SK-N-SH (cell line): ENCODE results near the gene SNX8. TPM values are rescaled to one million over a fixed set of nuclear protein-coding genes. Genes with fewer than 3 reads are reported as not detected.

ENCODE experiments used
- CTCF ChIA-PET: fragments of 300-600, 350-600 bp; formaldehyde crosslinking; extraction: SDS; loops from one replicate; lab custom pipeline; 2021; lab: Yijun Ruan, JAX
- POLR2A ChIA-PET: fragments of 350-600 bp; sonication (Branson Sonifier 250); formaldehyde crosslinking; extraction: SDS; loops from one replicate; lab custom pipeline; 2020; ENCODE audit warnings: antibody characterized with exemption, inconsistent platforms; lab: Yijun Ruan, JAX
- DNase-seq: peaks from one replicate; pipeline ENCODE4 v3.0.0; 2012
- H2AFZ ChIP-seq: fragments of 200-600 bp; sonication (generic); 2 replicates; pipeline ENCODE4 v1.8.1; 2016; ENCODE audit warnings: antibody characterized with exemption, mild to moderate bottlenecking, low read depth
- H3F3A ChIP-seq: fragments of 200-600 bp; sonication (generic); replicated peaks from 2 replicates; pipeline ENCODE3; 2016; ENCODE audit warnings: antibody characterized with exemption, mild to moderate bottlenecking; ENCODE audit not compliant: insufficient read depth
- H3K27ac ChIP-seq, 2 experiments: fragments of 200-500 bp in 1 of 2; fragments of 200-600 bp in 1 of 2; sonication (Bioruptor generic) in 1 of 2; sonication (generic), shearing (Covaris generic) in 1 of 2; 2 replicates each; pipeline versions ENCODE4 v1.5.1 to v1.6.1; 2014 to 2016; ENCODE audit warnings: low read depth in 2 of 2, inconsistent platforms in 1 of 2, low read length in 1 of 2, mild to moderate bottlenecking in 1 of 2, mixed read lengths in 1 of 2
- H3K27me3 ChIP-seq: fragments of 200-600 bp; sonication (generic), shearing (Covaris generic); 2 replicates; pipeline ENCODE4 v1.6.1; 2016; ENCODE audit warnings: mixed run types; ENCODE audit not compliant: insufficient read depth
- H3K36me3 ChIP-seq, 2 experiments: fragments of 200-500 bp in 1 of 2; fragments of 200-600 bp in 1 of 2; sonication (Bioruptor generic) in 1 of 2; sonication (generic) in 1 of 2; replicated peaks in 1 of 2; 2 replicates each; pipeline versions ENCODE3 to v1.5.1; 2014 to 2016; ENCODE audit warnings: low read length in 1 of 2, mild to moderate bottlenecking in 1 of 2; ENCODE audit not compliant: insufficient read depth in 2 of 2, control insufficient read depth in 1 of 2
- H3K4me1 ChIP-seq, 2 experiments: fragments of 200-500 bp in 1 of 2; fragments of 200-600 bp in 1 of 2; sonication (Bioruptor generic) in 1 of 2; sonication (generic), shearing (Covaris generic) in 1 of 2; 2 replicates each; pipeline versions ENCODE4 v1.5.1 to v1.6.1; 2014 to 2016; ENCODE audit warnings: low read depth in 1 of 2, low read length in 1 of 2, mixed run types in 1 of 2; ENCODE audit not compliant: insufficient read depth in 2 of 2, control insufficient read depth in 1 of 2
- H3K4me2 ChIP-seq: fragments of 200-600 bp; sonication (generic), shearing (Covaris generic); 2 replicates; pipeline ENCODE4 v1.6.1; 2017; ENCODE audit warnings: mixed run types
- H3K4me3 ChIP-seq, 2 experiments: fragments of 200-500 bp in 1 of 2; fragments of 200-600 bp in 1 of 2; sonication (Bioruptor generic) in 1 of 2; sonication (generic), shearing (Covaris generic) in 1 of 2; 2 replicates each; pipeline versions ENCODE4 v1.5.1 to v1.8.1; 2014 to 2016; ENCODE audit warnings: low read depth in 2 of 2, inconsistent platforms in 1 of 2, low read length in 1 of 2, mild to moderate bottlenecking in 1 of 2, mixed read lengths in 1 of 2, moderate library complexity in 1 of 2
- H3K79me2 ChIP-seq: fragments of 200-600 bp; sonication (generic); 2 replicates; pipeline ENCODE4 v1.8.1; 2017; ENCODE audit warnings: mild to moderate bottlenecking; ENCODE audit not compliant: insufficient read depth
- H3K9ac ChIP-seq: fragments of 200-600 bp; sonication (generic); 2 replicates; pipeline ENCODE4 v1.6.1; 2017; ENCODE audit warnings: mixed run types
- H3K9me2 ChIP-seq: fragments of 200-600 bp; sonication (generic); 2 replicates; pipeline ENCODE4 v1.6.1; 2017; ENCODE audit warnings: mixed run types
- H3K9me3 ChIP-seq: fragments of 200-600 bp; sonication (generic); 2 replicates; pipeline ENCODE4 v1.6.1; 2017; ENCODE audit warnings: mixed run types, mild to moderate bottlenecking, moderate library complexity
- H4K20me1 ChIP-seq: fragments of 200-600 bp; sonication (generic); 2 replicates; pipeline ENCODE4 v1.6.1; 2017; ENCODE audit warnings: mild to moderate bottlenecking, mixed run types; ENCODE audit not compliant: insufficient read depth
- CHD2 ChIP-seq: fragments of 150-350 bp; IDR thresholded peaks from 2 replicates; pipeline ENCODE4 v1.6.1; 2018; ENCODE audit warnings: low read length; ENCODE audit not compliant: partially characterized antibody
- ELF1 ChIP-seq: IDR thresholded peaks from 2 replicates; pipeline ENCODE4 v1.4.0; 2012
- JUND ChIP-seq: IDR thresholded peaks from 2 replicates; pipeline ENCODE4 v1.4.0; 2012
- MEF2A ChIP-seq: IDR thresholded peaks from 2 replicates; pipeline ENCODE4 v1.4.0; 2012; ENCODE audit warnings: low read depth, borderline replicate concordance
- NRF1 ChIP-seq: IDR thresholded peaks from 2 replicates; pipeline ENCODE4 v1.6.1; 2012; ENCODE audit warnings: low read depth, mild to moderate bottlenecking, low read length
- RXRA ChIP-seq: IDR thresholded peaks from 2 replicates; pipeline ENCODE4 v1.4.0; 2012; ENCODE audit warnings: low read depth, mild to moderate bottlenecking, borderline replicate concordance
- YY1 ChIP-seq: IDR thresholded peaks from 2 replicates; pipeline ENCODE4 v1.4.0; 2012; ENCODE audit warnings: low read depth, mild to moderate bottlenecking
- WGBS: methylation state at CpG from one replicate; pipeline ENCODE4 v1.1.6; 2017; ENCODE audit warnings: low lambda C conversion rate; 5-methylcytosine and 5-hydroxymethylcytosine counted together
- polyA plus RNA-seq, 3 experiments: library from polyadenylated mRNA; depleted of rRNA; stranded (reverse); fragments of >200 nt; gene quantifications; 2 replicates each; pipeline ENCODE4 v1.2.3, GENCODE V29; 2012
- TF ChIP-seq, protein P1 (sequence below): IDR thresholded peaks from 2 replicates; pipeline ENCODE4 v1.4.0; 2012; ENCODE audit warnings: low read depth, borderline replicate concordance
- TF ChIP-seq, protein P2 (sequence below): IDR thresholded peaks from 2 replicates; pipeline ENCODE4 v1.6.1; 2012; ENCODE audit warnings: mild to moderate bottlenecking, low read depth, low read length, moderate library complexity
- TF ChIP-seq, protein P3 (sequence below): IDR thresholded peaks from 2 replicates; pipeline ENCODE4 v1.4.0; 2012; ENCODE audit warnings: low read depth, borderline replicate concordance
- TF ChIP-seq, protein P4 (sequence below): fragments of 150-350 bp; IDR thresholded peaks from 2 replicates; pipeline ENCODE4 v1.6.1; 2017; ENCODE audit warnings: antibody characterized with exemption, low read length, low read depth, borderline replicate concordance

Gene SNX8
- polyA plus RNA-seq, 1 of the 3 experiments (the other 2 are of a cell fraction) = 20.6 TPM

DNA sequence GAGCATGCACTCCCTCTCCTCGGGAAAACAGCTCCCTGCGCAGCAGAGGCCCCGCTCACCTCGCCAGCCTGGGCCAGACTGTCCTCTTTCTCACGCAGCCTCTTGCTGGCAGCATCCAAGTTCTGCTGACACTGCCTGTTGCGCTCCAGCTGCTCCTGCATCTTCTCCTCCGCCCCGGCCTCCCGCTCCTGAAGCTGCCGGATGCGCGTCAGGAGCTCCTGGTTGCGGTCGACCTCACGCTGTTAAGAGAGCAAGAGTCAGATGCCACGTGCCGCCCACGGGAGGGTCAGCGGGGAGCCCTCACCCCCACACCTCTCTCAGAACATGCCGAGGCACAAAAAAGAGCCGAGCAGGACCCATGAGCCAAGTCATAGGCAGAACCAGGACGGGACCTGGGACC lies 91.7 kb downstream of the SNX8 start:
- no peak overlapping the region for H3K4me3 ChIP-seq
- no peak overlapping the region for H2AFZ ChIP-seq
- no peaks in the 10 kb centered on the region for H3K9me2 ChIP-seq
- POLR2A ChIA-PET = no interaction called here
- no peaks in the 10 kb centered on the region for H3F3A ChIP-seq
- WGBS = 97% methylated on average over 20 of the region's 22 CpGs
- peaks cover 0 to under 1% of the 10 kb centered on the region in 2 experiments; a peak in 1 of 4 replicates for H3K4me1 ChIP-seq
- TF ChIP-seq CHD2 (no peak), JUND (no peak), MEF2A (no peak), YY1 (no peak)
- TF ChIP-seq, protein P1, sequence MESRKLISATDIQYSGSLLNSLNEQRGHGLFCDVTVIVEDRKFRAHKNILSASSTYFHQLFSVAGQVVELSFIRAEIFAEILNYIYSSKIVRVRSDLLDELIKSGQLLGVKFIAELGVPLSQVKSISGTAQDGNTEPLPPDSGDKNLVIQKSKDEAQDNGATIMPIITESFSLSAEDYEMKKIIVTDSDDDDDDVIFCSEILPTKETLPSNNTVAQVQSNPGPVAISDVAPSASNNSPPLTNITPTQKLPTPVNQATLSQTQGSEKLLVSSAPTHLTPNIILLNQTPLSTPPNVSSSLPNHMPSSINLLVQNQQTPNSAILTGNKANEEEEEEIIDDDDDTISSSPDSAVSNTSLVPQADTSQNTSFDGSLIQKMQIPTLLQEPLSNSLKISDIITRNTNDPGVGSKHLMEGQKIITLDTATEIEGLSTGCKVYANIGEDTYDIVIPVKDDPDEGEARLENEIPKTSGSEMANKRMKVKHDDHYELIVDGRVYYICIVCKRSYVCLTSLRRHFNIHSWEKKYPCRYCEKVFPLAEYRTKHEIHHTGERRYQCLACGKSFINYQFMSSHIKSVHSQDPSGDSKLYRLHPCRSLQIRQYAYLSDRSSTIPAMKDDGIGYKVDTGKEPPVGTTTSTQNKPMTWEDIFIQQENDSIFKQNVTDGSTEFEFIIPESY = no peak
- TF ChIP-seq, protein P2, sequence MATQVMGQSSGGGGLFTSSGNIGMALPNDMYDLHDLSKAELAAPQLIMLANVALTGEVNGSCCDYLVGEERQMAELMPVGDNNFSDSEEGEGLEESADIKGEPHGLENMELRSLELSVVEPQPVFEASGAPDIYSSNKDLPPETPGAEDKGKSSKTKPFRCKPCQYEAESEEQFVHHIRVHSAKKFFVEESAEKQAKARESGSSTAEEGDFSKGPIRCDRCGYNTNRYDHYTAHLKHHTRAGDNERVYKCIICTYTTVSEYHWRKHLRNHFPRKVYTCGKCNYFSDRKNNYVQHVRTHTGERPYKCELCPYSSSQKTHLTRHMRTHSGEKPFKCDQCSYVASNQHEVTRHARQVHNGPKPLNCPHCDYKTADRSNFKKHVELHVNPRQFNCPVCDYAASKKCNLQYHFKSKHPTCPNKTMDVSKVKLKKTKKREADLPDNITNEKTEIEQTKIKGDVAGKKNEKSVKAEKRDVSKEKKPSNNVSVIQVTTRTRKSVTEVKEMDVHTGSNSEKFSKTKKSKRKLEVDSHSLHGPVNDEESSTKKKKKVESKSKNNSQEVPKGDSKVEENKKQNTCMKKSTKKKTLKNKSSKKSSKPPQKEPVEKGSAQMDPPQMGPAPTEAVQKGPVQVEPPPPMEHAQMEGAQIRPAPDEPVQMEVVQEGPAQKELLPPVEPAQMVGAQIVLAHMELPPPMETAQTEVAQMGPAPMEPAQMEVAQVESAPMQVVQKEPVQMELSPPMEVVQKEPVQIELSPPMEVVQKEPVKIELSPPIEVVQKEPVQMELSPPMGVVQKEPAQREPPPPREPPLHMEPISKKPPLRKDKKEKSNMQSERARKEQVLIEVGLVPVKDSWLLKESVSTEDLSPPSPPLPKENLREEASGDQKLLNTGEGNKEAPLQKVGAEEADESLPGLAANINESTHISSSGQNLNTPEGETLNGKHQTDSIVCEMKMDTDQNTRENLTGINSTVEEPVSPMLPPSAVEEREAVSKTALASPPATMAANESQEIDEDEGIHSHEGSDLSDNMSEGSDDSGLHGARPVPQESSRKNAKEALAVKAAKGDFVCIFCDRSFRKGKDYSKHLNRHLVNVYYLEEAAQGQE = no peak
- TF ChIP-seq, protein P3, sequence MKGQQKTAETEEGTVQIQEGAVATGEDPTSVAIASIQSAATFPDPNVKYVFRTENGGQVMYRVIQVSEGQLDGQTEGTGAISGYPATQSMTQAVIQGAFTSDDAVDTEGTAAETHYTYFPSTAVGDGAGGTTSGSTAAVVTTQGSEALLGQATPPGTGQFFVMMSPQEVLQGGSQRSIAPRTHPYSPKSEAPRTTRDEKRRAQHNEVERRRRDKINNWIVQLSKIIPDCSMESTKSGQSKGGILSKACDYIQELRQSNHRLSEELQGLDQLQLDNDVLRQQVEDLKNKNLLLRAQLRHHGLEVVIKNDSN = no peak
- H3K36me3 ChIP-seq = peaks cover 28 to 53% of the 10 kb centered on the region in 2 experiments
- H3K27ac ChIP-seq = no peak overlapping the region
- no peak for DNase-seq
- peaks cover 42% of the 10 kb centered on the region; the same call in 1 of the 2 replicates for H3K79me2 ChIP-seq
- no peaks in the 10 kb centered on the region for H3K9me3 ChIP-seq
- no peaks in the 10 kb centered on the region for H3K27me3 ChIP-seq
- H3K9ac ChIP-seq = no peak overlapping the region
- peaks cover 15% of the 10 kb centered on the region; the same call in 1 of the 2 replicates for H4K20me1 ChIP-seq
- H3K4me2 ChIP-seq = no peak overlapping the region
- CTCF ChIA-PET = interaction anchor here (2.7 kb wide), 1 partner anchor 13 kb away, joined by 10 read pairs; no protein-coding TSS in a partner anchor

DNA sequence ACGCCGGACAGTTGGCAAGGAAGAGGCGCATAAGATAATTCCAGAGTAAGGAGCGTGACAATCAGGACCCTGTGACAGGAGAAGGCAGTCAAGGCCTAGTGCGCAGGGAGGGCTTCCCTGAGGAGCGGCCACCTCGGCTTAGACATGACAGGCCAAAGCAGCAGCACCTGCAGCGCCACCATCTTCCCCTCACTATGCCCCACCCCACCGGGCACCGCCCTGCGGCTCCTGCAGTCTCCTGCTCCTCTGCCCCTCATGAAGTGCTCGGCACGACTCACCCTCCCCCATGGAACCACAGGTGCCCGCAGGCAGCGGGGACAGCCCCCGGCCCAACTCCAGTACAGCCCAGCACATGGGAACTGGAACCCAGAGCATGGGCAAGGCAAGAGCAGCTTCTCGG lies 93.3 kb downstream of the SNX8 start:
- H2AFZ ChIP-seq = no peak overlapping the region
- H3K9ac ChIP-seq = no peak overlapping the region
- H3K79me2 ChIP-seq = peaks cover 26% of the 10 kb centered on the region; the same call in 1 of the 2 replicates
- no peaks in the 10 kb centered on the region for H3F3A ChIP-seq
- no peaks in the 10 kb centered on the region for H3K27me3 ChIP-seq
- H3K27ac ChIP-seq = no peak overlapping the region
- CTCF ChIA-PET = interaction anchor here (0.8 to 1.1 kb wide), 2 partner anchors 12 to 557 kb away, joined by 3 read pairs; no protein-coding TSS in a partner anchor
- H3K4me2 ChIP-seq = no peak overlapping the region
- 94% methylated on average over 17 of the region's 17 CpGs for WGBS
- no peak overlapping the region for H3K4me3 ChIP-seq
- POLR2A ChIA-PET = no interaction called here
- peaks cover 27 to 63% of the 10 kb centered on the region in 2 experiments for H3K36me3 ChIP-seq
- H4K20me1 ChIP-seq = peaks cover 12% of the 10 kb centered on the region; the same call in 1 of the 2 replicates
- no peaks in the 10 kb centered on the region for H3K4me1 ChIP-seq
- H3K9me2 ChIP-seq = no peaks in the 10 kb centered on the region
- no peak for DNase-seq
- no peaks in the 10 kb centered on the region for H3K9me3 ChIP-seq
- no peak for TF ChIP-seq NRF1
- TF ChIP-seq CHD2 = no peak
- TF ChIP-seq, protein P4, sequence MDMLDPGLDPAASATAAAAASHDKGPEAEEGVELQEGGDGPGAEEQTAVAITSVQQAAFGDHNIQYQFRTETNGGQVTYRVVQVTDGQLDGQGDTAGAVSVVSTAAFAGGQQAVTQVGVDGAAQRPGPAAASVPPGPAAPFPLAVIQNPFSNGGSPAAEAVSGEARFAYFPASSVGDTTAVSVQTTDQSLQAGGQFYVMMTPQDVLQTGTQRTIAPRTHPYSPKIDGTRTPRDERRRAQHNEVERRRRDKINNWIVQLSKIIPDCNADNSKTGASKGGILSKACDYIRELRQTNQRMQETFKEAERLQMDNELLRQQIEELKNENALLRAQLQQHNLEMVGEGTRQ = no peak
- no peak for TF ChIP-seq ELF1
- no peak for TF ChIP-seq RXRA
- TF ChIP-seq, all 33 proteins: peak for 0
